Loucy (cell line): ENCODE measurements around the gene RNASE13.

Experiments used
- H2AFZ ChIP-seq: fragments of 200-600 bp; sonication (generic); 2 replicates; pipeline ENCODE4 v1.6.0; 2016; ENCODE audit warnings: antibody characterized with exemption, mild to moderate bottlenecking, low read length, moderate library complexity
- H3F3A ChIP-seq: fragments of 200-600 bp; 2 replicates; pipeline ENCODE4 v1.6.0; 2016; ENCODE audit warnings: antibody characterized with exemption, low read depth, mild to moderate bottlenecking
- H3K27me3 ChIP-seq: fragments of 200-600 bp; sonication (generic); 2 replicates; pipeline ENCODE4 v1.6.1; 2014; ENCODE audit warnings: low read length, mild to moderate bottlenecking; ENCODE audit not compliant: insufficient read depth, poor library complexity, severe bottlenecking
- H3K36me3 ChIP-seq: fragments of 200-600 bp; sonication (generic); 2 replicates; pipeline ENCODE4 v1.6.1; 2016; ENCODE audit warnings: low read length; ENCODE audit not compliant: insufficient read depth
- H3K4me1 ChIP-seq: fragments of 200-600 bp; sonication (generic); 2 replicates; pipeline ENCODE4 v1.5.1; 2014; ENCODE audit warnings: low read length, mild to moderate bottlenecking; ENCODE audit not compliant: insufficient read depth, poor library complexity, severe bottlenecking
- H3K4me2 ChIP-seq: fragments of 200-600 bp; sonication (generic); 2 replicates; pipeline ENCODE4 v1.6.0; 2014; ENCODE audit warnings: antibody characterized with exemption, low read length, low read depth, mild to moderate bottlenecking; ENCODE audit not compliant: poor library complexity, severe bottlenecking
- H3K4me3 ChIP-seq: fragments of 200-600 bp; sonication (generic); 2 replicates; pipeline ENCODE4 v1.5.1; 2014; ENCODE audit warnings: low read length, mild to moderate bottlenecking, mixed read lengths; ENCODE audit not compliant: poor library complexity, severe bottlenecking
- H3K79me2 ChIP-seq: fragments of 200-600 bp; sonication (generic); 2 replicates; pipeline ENCODE4 v1.6.1; 2014; ENCODE audit warnings: low read length; ENCODE audit not compliant: insufficient read depth
- H3K9ac ChIP-seq: fragments of 200-600 bp; sonication (generic); 2 replicates; pipeline ENCODE4 v1.6.0; 2014; ENCODE audit warnings: mild to moderate bottlenecking, low read depth, low read length, moderate library complexity; ENCODE audit not compliant: poor library complexity, severe bottlenecking
- H3K9me2 ChIP-seq: fragments of 200-600 bp; sonication (generic); replicated peaks from 2 replicates; pipeline ENCODE4 v1.6.1; 2016; ENCODE audit warnings: low read depth, low read length, mixed read lengths
- H3K9me3 ChIP-seq: fragments of 200-600 bp; sonication (generic); 2 replicates; pipeline ENCODE4 v1.6.1; 2014; ENCODE audit warnings: mild to moderate bottlenecking, antibody characterized with exemption, low read length, low read depth; ENCODE audit not compliant: insufficient read depth
- H4K20me1 ChIP-seq: fragments of 200-600 bp; sonication (generic); 2 replicates; pipeline ENCODE4 v1.6.0; 2014; ENCODE audit warnings: antibody characterized with exemption, low read length, mild to moderate bottlenecking; ENCODE audit not compliant: insufficient read depth, poor library complexity, severe bottlenecking
- CTCF ChIP-seq: fragments of 200-600 bp; sonication (generic); conservative IDR thresholded peaks from 2 replicates; pipeline ENCODE4 v1.5.1; 2014; ENCODE audit warnings: mild to moderate bottlenecking, antibody characterized with exemption, low read length
- EZH2phosphoT487 ChIP-seq: fragments of 200-600 bp; IDR thresholded peaks from 2 replicates; pipeline ENCODE4 v1.6.1; 2018; ENCODE audit warnings: antibody characterized with exemption, mild to moderate bottlenecking, moderate library complexity, borderline replicate concordance

The RNASE13 gene

GRCh38 chr14:21026274-21026987 is 8.2 kb downstream of the RNASE13 start:
- H3K9me2 ChIP-seq: no peaks in the 10 kb centered on the region
- H3K79me2 ChIP-seq: 0 out of 2 replicates have a peak, but pooled peaks cover 5% of the 10 kb centered on the region
- H3K36me3 ChIP-seq: no peaks in the 10 kb centered on the region
- no peak overlapping the region for H3K4me3 ChIP-seq
- H3K9me3 ChIP-seq: no peaks in the 10 kb centered on the region
- no peaks in the 10 kb centered on the region for H3F3A ChIP-seq
- no peaks in the 10 kb centered on the region for H3K27me3 ChIP-seq
- no peak for TF ChIP-seq CTCF
- no peak for TF ChIP-seq EZH2phosphoT487
- no peak overlapping the region for H2AFZ ChIP-seq
- H3K9ac ChIP-seq: no peak overlapping the region
- no peaks in the 10 kb centered on the region for H4K20me1 ChIP-seq
- no peak overlapping the region for H3K4me2 ChIP-seq
- peaks cover 11% of the 10 kb centered on the region for H3K4me1 ChIP-seq

GRCh38 chr14:21025371-21026273 is 9.0 kb downstream of the RNASE13 start:
- Histone ChIP-seq H3K79me2 (0 out of 2 replicates have a peak, but pooled peaks cover 5% of the 10 kb centered on the region), H3K4me1 (peaks cover 11% of the 10 kb centered on the region), H2AFZ (peak overlapping the region; percentile 87), H4K20me1 (no peaks in the 10 kb centered on the region), H3K9me2 (no peaks in the 10 kb centered on the region), H3K4me3 (peak overlapping the region; percentile 88), H3K9me3 (no peaks in the 10 kb centered on the region), H3K9ac (peak overlapping the region; percentile 84), H3K27me3 (no peaks in the 10 kb centered on the region), H3K36me3 (no peaks in the 10 kb centered on the region), H3F3A (no peaks in the 10 kb centered on the region), H3K4me2 (peak overlapping the region; percentile 89)
- TF ChIP-seq CTCF (no peak), EZH2phosphoT487 (no peak)

- no peaks in the 10 kb centered on the region for H3K36me3 ChIP-seq
- no peaks in the 10 kb centered on the region for H3F3A ChIP-seq
- H3K9ac ChIP-seq: peak within 1 kb of the TSS; percentile 84
- TF ChIP-seq CTCF (no peak), EZH2phosphoT487 (no peak)
- no peaks in the 10 kb centered on the region for H3K27me3 ChIP-seq
- peaks cover 11% of the 10 kb centered on the region for H3K4me1 ChIP-seq
- peak within 1 kb of the TSS; percentile 88 for H3K4me3 ChIP-seq
- H3K9me2 ChIP-seq: no peaks in the 10 kb centered on the region
- H3K4me2 ChIP-seq: peak within 1 kb of the TSS; percentile 89
- no peaks in the 10 kb centered on the region for H3K9me3 ChIP-seq
- H4K20me1 ChIP-seq: no peaks in the 10 kb centered on the region
- peak within 1 kb of the TSS; percentile 87 for H2AFZ ChIP-seq
- H3K79me2 ChIP-seq: 0 out of 2 replicates have a peak, but pooled peaks cover 5% of the 10 kb centered on the region
These were observed 9.8 kb downstream of the RNASE13 start, which contains the start of gene NDRG2 for GRCh38 chr14:21024585-21025370. Gene NDRG2 (minus strand): TSS chr14:21025061. CDS start chr14:21023315, 1,746 bp downstream.
